ENCODE measurements around the gene PACC1.

The PACC1 gene

GRCh38 chr1:212414328-212415106 is at the start of gene PACC1:
PACC1 (minus strand) TSS chr1:212414886; CDS start chr1:212414757, 129 bp downstream.
- DNase-seq = peak; percentile 79 to 85

- no peak for DNase-seq
These were observed 49.0 kb upstream of the PACC1 start for GRCh38 chr1:212463565-212464285.

GRCh38 chr1:212461916-212462660 is 47.4 kb upstream of the PACC1 start:
- DNase-seq = no peak

DNA sequence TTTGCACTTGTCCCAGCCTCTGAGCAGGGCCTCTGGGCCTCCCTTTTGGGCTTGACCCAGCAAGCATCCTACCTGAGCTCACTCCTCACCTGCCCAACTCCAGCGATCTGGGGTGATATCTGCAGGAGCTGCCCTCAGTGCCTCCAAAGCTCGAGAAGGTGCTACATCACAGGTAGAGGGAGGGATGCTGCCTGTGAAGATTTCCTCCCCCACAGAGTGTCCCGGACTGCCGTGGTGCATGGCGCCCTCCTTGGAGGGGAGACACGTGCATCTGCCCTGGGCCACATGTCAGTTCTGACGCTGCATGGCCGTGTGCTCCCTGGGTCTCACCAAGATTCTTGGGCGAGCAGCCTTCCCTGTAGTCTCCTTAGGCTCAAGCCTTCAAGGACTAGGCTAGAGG is 45.7 kb upstream of the PACC1 start:
- no peak for DNase-seq

DNA sequence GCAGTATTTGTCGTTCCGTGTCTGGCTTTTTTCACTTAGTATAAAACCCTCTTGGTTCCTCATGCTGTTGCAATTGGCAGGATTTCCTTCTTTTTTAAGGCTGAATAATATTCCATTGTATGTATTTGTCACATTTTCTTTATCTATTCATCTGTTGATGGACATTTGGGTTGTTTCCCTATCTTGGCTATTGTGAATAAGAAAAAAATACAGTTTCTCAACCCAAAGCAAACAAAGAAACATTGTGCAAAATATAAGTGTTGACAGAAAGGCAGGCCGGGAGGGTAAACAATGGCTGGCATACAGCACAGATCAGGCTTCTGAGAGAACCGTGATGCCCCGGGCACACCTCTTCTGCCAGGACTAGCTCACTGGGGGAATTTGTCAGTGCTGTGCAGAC is 45.0 kb upstream of the PACC1 start:
- DNase-seq = no peak

GRCh38 chr1:212458817-212459216 is 44.1 kb upstream of the PACC1 start:
- DNase-seq = peak in 1 of 2 experiments; percentile 12

GRCh38 chr1:212457740-212458338 is 43.2 kb upstream of the PACC1 start:
- DNase-seq = peak; percentile 33 to 46

- DNase-seq = peak; percentile 66 to 84
These were observed 41.3 kb upstream of the PACC1 start for GRCh38 chr1:212455803-212456528.

DNA sequence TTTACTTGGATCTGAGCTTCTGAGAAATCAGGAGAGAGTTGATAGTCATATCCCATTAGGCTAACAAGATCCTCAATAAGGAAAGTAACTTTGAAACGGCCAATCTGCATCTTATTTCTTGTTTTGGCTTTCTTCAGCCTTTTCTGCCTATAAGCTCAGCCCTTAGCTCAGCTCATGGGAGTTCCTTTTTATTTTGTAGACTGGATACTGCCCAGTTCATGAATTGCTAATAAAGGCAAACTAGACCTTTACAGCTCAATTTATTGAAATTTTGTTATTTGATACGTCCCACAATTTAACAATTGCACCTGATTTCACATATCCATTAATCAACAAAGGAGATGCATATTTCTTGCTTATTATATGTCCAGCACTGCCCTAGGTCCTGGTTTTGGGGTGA is 40.7 kb upstream of the PACC1 start:
- no peak for DNase-seq

- DNase-seq = no peak
These were observed 40.1 kb upstream of the PACC1 start for GRCh38 chr1:212454741-212455140.

DNA sequence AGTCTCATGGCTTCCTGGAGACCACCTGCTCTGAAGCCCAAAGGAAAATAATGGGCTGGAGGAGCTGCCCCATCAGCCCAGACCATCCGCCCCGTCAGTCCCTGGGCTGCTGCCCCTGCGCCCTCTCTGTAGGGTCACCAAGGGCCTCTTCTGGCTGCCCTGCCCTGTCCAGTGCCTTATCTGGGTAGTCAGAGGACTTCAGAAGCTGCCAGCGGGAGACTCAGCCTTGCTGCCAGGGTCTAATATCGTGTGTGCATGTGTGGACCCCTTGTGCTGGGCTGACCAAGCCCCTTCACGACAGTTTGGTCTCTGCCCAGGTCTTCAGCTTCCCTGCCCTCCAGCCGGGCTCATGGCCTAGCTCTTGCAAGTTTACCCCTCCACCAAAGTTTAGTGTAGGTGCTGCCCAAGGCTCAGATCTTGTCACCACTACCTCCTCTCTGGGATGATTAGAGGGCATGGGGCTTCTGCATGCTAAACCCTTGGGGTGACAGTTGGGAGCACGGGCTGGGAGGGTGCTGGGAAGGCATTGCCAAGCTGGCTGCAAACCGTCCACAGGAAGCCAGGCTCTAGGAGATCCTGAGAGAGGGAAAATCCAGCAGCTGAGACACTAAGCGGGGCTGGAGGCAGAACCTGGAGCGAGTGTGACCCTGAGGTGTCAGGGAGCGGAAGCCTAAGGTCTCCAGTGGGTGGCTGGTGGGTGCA is 38.6 kb upstream of the PACC1 start:
- no peak for DNase-seq

DNA sequence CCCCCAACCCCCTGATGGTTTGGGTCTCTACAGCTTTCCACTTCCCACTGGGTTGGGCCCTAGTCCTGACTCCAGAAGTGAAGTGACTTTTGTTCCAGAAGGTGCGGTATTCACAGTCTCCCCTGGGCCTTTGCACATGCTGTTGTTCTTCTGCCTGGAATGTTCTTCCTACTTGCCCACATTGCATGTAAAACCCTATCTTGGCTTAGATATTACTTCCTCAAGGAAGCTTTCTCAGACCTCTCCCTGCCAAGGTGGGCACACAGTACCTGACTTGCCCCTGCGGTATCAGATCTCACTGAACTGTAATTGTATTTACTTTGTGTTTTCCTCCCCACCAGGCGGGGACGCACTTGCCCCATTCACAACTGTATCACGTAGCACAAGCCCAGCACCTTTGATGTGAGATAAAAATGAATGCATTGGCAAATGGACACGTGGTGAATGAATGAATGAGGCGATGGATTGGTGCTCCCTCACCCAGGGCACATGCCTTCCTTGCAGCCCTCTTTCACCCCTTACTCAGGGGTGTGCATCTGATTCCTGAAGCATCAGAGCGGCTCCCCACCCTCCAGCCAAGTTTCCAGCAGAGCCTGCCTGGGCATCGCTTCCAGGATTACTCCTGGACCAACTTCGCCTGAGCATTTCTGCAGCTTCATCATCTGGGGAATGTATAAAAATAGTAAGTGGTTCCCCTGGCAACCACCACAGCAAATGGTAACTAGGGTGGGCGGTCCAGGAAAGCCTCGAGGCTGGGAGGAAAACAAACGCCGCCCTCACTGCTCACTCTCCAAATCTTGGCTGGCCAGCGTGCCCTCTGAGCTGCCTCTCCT is 37.9 kb upstream of the PACC1 start:
- no peak for DNase-seq

GRCh38 chr1:212451416-212452322 is 37.0 kb upstream of the PACC1 start:
- no peak for DNase-seq

- no peak for DNase-seq
These were observed 35.7 kb upstream of the PACC1 start for GRCh38 chr1:212450331-212450881.

- DNase-seq = no peak
These were observed 32.8 kb upstream of the PACC1 start for GRCh38 chr1:212447478-212447877.

DNA sequence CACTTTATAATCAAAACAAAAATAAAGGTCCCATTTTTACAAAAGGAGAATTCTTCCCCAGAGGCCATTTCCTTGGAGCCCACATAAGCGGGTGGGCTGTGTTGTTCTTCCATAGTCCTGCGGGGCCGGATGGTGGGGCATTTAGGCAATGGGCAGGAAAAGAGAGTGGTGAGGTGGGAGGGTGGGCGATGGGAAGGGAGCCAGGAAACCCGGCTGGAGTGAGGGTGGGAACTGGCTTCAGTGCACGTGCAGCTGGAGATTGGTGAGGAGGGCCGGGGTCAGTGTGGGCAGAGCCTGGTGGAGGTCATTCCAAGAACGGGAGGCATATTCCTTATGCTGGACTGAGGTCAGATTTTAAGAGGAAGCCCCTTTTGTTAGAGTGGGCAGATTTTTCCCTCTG is 31.6 kb upstream of the PACC1 start:
- no peak for DNase-seq

DNA sequence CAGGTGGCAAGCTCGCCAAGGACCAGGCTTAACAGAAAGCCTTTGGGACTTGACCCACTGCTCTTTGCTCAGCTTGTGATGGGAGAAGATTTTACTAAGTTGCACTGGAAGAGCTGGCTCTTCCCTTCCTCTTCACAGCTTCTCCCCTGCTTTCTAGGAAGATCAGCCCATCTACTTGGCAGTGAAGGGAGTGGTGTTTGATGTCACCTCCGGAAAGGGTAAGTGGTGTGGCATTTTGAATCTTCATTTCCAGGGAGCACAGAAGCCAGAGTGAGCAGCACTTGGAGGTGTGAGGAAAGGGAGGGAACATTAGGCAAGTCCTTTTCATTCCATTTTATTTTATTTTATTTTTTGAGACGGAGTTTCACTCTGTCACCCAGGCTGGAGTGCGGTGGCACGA is 27.7 kb upstream of the PACC1 start:
- DNase-seq = no peak

DNA sequence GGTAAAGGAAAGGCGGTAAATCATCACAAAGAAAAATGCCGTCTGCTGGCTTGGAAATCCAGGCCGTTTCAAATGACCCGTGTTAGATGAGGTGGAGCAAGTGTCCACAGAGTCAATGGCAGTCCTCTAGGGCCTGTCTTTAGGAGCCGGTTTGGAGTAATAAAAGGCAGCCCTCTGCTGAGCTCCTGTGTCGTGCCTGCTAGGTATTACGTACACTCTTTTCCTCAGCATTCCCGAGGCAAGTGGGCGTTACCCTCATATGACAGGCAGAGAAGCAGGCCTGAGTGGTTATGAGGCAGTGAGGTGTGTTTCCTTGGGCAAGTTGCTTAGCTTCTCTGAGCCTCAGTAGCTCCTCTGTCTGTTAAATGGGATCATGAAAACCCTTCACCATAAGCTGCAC is 25.7 kb upstream of the PACC1 start:
- DNase-seq = no peak

GRCh38 chr1:212438831-212439237 is 24.1 kb upstream of the PACC1 start:
- DNase-seq = no peak
